Stimulated activated CD8-positive, alpha-beta memory T cell treated with anti-CD3 and anti-CD28 coated beads, Interleukin-4, amount 100 ng/mL, for 1 hour (primary cell): ENCODE measurements around the gene INPP4A.
A peak's percentile ranks its signal among the peaks of the same experiment; 100 is the strongest.

Source experiments
- DNase-seq, 2 donors: peaks; one replicate each; pipeline ENCODE4 v3.0.0-alpha.2; 2020; ENCODE audit warnings: low read depth in 2 of 2, low spot score in 1 of 2

The INPP4A gene

DNA sequence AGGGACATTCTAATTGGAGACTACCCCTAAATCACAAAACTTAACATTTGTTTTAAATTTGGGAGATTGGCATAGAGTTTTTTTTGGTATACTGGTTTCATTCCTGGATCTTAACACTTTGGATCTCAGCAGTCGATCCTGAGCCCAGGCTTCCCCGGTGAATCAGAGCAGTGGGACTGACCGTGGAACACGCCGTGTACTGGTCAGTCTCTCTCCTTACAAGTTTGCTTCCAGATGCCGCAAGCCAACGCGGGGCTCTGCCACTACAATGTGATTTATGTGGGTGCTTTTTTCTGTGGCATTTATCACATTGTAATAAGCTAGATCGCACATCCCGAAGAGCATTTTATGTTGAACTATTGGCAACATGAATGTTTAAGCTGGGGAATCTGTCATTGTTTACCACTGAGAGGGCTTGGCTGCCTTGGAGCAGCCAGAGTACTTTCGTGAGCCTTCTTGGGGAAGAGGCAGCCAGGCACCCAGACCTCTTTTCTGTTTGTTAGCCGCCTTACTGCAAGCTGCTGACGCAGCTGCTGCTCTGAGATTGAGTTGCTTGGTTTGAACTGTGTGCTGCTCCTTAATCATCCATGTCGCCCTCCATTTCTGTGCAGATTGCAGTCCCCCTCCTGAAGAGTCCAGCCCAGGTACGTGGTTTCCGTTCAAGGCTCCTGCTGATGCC, 114.3 kb downstream of the INPP4A start:
- no peak for DNase-seq

DNA sequence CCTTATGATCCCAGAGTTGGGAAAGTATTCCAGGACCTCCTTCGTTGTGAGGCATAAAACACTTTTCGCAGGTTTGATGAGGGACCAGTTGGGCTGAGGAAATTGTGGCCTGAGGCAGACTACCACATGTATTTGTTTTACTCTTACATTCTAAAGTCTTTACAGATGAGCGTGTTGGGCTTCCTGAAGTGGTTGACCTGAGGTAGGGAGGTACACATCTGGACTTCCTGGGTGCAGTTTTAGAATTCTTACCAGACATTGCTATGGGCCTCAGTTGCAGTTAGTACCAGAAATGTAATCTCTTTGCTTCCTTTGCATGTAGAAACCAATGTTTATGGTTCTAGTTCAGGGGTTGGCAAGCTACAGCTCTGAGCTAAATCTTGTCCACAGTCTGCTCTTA, 114.9 kb downstream of the INPP4A start:
- DNase-seq = no peak

DNA sequence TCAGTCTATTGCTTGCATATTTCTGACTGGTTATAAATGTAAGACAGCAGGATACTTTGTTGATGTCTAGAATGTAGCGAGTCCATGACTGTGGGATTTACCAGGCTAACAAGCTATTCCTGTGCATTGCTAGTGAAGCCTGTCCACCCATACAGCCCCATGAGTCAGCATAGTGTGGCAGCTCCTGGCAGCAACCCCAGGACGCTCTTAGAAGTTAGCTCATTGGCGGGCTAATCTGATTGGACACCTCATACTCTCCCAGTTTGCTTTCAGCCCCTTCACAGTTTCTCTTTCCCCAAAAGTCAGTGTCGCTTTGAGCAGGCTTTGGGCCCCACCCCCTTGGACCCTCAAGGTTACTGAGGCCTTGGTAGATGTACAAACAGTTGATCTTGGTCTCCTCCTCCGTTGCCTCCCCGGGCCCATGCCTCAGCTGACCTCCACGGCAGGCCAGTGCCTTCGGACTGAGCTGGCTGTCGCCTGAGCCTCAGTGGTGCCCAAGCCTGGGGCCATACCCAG, 115.7 kb downstream of the INPP4A start:
- DNase-seq = no peak

DNA sequence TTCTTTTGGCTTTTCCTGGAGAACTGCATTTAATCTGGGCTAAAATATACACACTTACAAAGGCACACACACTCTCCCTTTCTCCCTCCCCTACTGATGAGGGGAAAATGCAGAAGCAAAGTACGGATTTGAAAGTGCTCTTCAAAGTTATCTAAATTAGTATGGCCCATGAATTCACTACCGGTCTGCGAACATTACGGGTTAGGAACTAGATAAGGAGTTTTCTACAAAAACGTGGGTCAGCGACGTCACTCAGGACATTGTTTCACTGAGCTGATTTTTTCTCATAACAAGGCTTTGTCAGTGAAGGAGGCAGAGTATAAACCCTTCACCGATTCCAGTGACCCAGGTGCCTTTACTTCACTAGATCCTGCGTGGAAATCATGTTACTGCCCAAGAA, 116.4 kb downstream of the INPP4A start:
- DNase-seq = no peak

DNA sequence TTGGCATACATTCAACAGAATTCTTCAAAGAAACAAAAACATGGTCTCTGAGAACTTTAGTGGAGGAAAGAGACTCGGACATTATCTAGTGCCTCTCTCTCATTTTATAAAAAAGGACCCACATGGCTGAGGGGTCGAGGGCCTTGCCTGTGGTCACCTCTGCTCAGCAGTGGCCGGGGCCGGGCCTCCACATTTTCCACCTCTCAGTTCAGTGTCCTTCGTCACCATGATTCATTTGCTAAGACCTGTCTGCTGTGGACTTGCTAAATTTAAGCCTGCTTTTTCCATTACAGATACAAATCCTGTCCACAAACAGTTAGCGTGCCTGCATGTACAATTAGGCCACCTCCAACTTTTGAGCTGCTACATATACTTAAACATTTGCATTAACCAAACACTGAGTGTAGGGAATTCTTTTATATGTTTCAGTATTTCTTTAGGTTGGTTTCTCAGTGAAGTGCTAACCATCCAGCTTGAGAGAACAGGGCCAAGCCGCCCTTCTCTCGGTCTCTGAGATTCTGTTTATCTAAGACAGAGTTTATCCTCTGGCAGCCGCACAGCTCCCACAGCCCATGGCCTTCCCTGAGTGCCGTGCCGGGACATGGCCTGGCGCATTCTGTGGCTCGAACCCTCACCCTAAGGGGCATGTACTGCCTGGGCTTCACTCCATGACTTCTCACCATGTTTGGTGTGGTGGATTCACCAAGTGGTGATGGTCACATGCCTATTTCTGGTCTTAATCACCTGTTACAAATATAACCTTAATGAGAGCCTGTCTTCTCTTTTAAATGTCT, 117.4 kb downstream of the INPP4A start:
- no peak for DNase-seq

DNA sequence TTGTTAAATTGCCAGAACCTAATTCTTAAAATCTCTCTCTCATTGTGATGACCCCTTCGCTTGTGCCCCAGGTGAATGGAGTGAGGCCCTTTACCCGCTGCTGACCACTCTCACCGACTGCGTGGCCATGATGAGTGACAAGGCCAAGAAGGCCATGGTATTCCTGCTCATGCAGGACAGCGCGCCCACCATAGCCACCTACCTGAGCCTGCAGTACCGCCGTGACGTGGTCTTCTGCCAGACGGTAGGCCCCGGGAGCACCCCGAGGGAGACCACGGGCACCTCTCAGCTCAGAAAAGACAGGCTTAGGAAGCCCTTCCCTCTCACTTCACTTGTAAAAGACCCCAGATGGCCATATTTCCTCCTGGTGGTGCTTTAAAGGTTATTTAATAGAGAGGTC, 118.7 kb downstream of the INPP4A start:
- DNase-seq = no peak

DNA sequence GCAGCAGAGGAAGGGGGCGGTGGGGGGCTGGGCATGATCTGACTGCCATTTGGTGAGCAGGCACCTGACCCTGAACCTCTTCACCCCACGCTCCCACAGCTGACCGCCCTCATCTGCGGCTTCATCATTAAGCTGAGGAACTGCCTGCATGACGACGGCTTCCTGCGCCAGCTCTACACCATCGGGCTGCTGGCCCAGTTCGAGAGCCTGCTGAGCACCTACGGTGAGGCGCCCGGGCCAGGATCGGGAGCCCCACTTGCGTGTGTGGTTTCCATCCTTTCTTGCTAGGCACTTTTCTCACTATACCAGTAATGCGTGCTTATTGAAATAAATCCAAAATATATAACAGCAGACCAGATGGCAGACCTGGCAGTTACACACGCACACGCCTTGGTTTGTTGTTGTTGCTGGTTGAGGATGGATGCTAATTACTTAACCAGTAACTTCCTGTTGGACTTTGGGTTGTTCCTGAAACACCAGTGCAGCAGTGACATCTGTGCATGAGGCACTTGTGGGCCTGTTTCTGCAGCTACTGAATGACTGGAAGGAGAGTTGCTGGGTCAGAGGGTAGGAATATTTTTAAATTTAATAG, 120.0 kb downstream of the INPP4A start:
- no peak for DNase-seq

DNA sequence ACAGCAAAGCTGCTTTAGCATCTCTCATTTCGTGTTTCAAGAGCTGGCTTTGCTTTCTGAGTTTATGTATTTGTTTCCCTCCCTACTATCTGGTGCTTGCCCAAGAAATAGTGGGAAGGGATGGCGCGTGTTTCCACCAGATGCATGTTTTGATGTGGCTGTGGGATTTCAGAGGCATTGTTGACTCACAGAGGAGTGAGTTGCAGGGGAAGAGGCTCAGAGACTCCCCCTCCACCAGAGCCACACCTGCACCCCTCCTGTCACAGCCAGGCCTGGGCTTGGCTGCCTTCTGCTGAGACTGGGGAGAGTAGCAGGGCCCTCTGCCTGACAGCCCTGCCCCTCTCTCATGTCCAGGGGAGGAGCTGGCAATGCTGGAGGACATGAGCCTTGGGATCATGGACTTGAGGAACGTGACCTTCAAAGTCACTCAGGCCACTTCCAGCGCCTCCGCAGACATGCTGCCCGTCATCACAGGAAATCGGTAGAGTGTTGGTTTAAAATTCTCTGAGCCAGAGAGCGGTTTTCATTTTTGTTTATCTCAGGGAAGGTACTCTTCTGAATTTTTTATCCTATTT, 120.7 kb downstream of the INPP4A start:
- DNase-seq = no peak

DNA sequence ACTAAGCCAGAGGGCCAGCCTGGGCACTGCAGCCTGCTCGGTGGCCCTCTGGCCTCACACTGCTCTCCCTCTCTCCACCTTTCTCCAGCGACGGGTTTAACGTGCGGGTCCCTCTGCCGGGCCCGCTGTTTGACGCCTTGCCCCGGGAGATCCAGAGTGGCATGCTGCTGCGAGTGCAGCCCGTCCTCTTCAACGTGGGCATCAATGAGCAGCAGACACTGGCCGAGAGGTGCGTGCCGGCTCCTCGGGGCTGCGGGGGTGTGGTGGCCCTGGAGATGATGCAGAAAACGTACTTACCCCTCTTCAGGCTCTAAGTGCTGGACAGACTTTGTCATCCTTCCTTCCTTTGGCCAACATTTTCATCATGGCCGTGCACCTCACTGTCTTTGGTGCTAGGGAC, 121.3 kb downstream of the INPP4A start:
- DNase-seq = no peak

DNA sequence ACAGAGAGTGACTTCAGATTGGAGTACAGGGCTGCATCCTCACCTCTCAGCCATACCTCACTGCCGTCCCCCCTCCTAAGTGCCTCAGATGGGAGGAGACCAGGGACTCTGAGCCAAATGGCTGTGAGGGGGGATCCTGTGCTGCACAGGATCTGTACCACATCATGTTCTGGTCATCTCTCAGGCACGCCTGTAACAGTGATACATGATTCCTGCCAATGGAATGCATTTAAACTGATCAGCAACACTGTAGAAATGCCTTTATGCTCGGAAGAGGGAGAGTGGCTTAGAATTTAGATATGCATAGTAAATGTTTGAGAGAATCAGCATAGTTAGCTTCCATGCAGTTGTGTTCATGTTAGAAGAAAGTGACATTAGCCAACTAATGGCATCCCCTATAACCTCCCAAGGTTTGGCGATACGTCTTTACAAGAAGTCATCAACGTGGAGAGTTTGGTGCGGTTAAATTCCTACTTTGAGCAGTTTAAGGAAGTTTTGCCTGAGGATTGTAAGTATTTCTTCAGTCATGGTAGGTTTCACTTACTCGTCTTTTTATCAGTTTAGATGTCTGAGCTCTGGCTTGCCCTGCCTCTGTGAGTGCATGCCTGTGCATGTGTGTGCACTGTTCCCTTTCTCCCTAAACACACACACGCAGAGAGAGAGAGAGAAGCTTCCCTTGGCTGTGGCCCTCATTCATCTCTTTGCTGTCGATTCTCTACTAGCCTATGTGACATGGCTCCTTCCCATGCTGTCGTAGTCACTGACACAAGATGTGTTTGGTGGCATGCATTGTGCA, 123.7 kb downstream of the INPP4A start:
- no peak for DNase-seq

DNA sequence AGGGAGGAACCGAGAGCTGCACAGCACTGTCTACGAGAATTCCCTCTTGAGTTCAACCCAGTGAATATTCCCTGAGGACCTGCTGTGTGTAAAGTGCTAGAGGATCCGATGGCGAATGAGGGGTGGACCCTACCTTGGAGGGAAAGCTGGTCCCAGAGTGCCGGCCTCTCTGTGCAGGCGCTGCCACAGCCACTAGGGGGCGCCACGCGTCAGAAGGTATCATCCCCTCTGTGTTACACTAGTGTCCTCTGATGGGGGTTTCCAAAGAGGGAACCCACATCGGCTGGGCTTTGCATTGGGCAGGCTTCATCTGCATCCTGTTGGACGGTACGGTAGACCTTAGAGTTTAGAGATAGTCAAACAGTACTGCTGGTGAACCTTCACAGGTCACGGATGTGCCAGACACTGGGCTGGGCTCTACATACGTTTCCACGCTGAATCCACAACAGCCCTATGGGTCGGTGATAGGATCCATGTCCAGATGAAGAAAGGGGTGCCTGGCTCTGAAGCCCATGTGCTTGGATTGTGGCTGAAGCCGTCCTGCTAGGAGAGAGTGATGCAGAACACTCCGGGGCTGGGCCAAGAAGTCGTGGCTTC, 124.6 kb downstream of the INPP4A start:
- DNase-seq = peak; percentile 47 to 64

DNA sequence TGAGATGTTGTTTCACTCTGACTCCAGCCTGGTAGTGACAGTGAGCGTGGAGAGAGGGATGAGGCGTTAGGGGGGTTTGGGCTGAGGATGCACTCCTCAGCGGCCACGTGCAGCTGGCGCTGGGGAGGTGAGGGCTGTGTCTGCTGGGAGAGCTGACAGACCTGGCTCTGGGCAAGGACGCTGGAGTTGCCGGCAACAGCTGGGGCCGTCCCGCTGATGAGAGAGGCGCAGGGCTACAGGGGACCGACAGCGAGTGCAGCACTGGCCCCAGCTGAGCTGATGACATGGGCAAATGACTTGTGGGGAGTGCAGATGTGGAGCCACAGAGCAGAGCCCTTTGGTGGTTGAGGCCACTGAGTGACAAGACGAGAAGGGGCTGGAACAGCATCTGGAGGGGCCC, 125.3 kb downstream of the INPP4A start:
- DNase-seq = no peak

DNA sequence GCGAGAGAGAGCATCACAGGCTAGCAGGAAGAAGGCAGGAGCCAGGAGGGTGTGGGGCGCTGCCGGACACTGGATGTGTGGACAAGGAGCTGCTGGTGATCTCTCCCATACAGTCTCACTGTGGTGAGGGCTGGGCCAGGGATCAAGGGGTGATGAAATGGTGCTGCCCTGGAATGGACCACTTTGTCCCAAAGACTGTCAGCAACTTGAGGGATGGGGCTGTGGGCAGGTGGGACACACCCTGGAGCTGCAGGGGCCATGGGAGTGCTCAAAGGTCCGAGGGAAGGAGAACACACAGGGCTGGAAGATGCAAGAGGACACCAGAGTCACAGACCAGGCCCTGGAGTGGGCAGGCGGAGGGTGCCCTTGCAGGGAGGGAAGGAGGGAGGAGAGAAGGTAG, 125.7 kb downstream of the INPP4A start:
- no peak for DNase-seq

DNA sequence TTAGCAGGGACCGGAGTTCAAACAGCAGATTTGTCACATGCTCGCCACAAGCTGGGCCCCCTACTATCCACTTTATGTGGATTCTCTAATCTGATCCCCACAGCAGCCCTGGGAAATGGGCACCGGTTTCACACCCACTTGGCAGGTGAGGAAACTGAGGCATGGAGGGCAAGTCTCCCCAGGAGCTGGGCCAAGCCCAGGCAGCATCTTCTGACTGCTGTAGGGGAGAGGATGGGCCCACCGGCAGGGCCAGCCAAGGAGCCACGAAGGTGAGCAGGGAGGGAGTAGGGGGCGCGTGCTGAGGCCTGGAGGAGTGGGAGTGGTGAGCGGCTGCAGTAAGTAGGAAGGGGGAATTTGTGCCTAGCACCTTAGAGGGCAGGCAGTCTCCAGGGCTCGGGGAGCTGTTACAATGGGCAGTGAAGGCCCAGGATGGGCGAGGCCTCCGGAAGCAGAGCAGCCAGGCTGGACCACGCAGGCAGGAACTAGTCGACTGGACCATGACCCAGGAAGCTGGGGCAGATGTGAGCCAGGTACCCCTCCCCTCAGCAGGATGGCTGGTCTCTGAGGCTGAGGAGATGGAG, 126.6 kb downstream of the INPP4A start:
- no peak for DNase-seq

DNA sequence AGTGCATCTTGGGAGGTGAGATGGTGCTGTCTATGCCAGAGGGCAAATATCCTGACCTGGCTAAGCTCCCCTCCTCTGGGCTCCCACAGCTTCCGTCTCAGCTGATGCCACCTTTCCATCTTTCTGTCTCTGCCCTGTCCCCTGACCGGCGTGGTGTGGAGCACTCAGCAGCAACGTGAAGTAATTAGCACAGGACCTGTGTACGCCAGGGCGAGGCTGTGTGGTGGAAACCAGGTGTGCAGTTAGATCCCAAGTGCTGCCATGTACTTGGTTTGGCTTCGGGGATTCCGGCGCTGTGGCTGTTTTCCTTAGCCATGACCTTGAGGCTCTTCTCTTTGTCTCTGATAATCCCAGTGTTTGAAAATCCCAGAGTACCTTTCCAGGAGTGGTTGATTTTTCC, 127.1 kb downstream of the INPP4A start:
- DNase-seq = no peak

DNA sequence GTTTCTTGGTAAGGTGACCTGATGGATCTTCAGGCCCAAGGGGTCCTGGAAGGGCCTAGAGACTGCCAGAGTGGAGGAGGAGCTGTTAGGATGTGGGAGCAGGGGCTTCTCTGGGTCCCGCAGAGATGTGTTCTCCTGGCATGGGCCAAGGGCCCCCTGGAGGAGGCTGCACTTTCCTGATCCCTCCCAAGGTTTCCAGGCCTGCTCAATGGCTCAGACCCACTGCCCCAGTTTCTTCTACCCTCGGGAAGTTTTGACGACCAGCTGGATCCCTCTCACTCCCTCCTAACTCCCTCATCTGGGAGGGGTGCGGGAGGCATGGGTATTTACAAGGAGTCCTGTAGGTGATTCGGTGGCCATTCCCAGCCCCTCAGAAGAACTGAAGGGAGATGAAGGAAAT, 127.6 kb downstream of the INPP4A start:
- no peak for DNase-seq

DNA sequence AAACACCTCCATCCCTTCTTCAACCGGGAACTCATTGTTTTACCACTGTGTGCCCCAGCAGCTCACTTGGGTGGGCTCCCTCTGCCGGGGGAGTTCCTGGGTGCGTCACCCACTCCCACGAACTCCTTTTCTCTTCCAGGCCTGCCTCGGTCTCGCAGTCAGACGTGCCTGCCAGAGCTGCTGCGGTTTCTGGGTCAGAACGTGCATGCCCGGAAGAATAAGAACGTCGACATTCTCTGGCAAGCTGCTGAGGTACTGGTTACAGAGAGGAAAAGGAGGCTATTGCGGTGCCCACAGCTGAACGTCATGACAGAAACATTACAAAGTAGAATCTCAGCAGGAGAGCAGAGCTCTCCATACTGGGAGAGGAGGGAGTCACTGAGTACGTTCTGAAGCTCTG, 128.0 kb downstream of the INPP4A start:
- DNase-seq = no peak

DNA sequence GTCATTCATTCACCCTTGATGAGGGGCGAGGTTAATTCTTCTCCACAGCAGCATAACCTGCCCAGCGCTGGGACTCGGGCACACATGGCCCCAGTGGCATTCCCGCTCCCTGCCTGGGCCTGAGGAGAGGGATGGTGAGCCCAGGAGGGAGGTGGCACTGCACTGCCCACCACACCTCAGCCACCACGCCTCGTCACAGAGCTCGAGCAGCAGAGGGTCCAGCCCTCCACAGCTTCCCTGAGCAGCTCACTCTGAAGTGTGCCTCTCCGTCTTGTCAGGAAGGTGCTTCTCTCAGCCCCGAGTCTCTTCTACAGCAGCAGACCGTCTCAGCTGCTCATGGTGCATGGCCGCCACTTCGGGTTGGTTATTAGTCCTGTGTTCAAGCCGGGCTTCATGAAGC, 128.8 kb downstream of the INPP4A start:
- no peak for DNase-seq

DNA sequence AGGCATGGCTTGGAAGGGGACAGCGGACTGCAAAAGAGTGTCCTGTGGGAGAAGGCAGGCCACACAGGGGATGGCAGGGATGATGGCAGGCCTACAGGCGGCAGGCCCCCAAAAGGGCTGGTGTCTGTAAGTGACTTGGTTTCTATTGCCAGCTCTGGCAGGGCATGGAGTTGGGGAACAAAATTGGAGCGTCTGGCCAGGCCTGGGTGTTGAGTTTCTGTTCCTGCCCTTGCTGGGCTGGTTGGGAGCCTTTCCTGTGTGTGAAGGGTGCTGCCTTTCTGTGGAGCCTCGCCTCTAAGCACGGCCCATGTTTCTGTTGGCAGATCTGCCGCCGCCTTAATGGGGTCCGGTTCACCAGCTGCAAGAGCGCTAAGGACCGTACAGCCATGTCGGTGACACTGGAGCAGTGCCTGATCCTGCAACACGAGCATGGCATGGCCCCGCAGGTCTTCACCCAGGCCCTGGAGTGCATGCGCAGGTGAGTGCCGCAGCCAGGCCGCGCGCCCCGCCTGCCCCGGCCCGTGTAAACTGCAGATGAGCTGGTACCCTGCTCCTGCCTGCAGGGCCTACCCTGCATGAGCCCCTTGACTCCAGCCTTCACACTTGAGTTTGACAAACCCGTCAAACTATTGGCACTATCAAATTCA, 132.1 kb downstream of the INPP4A start:
- DNase-seq = no peak

DNA sequence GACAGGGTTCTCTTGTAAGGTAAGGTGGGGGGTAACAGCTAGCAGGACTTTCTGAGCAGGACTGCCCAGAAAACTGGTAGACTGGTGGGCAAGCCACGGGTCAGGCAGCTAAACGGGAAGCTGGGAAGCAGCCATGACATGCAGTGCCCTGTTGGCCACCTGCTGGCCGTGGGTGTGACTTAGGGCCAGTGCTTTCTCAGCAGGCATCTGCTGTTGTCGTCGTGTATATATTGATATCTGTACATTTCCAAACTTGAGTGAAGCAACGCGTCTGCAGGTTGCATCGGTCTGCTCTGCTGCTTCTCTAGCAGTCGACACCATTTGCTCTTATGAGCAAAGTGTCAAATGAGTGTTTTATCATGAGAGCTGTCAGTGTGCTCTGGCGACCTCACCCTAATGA, 132.7 kb downstream of the INPP4A start:
- no peak for DNase-seq
